ENCODE measurements around the gene XG.
A peak's percentile ranks its signal among the peaks of the same experiment; 100 is the strongest.
"Not testable (repeated sequence)": the region's sequence is repeated elsewhere in the genome, so short reads cannot be mapped to it uniquely, and the experiment has no call there.

Gene XG

GRCh38 chrX:2781698-2782097 lies 29.9 kb downstream of the XG start:
- no peak for DNase-seq

DNA sequence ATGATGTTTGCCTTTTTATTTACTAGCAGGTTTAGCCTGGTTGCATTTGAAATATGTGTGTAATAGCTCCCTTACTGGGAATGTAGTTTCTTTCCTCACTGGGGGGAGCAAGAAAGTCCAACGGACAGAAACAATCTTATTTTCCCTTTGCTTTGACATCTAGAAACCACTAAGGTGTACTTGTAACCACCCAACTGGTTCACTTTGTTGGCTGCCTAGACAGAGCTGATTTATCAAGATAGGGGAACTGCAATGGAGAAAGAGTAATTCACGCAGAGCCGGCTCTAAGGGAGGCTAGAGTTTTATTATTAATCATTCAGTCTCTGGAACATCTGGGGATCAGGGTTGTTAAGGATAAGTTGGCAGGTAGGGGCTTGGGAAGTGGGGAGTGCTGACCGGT lies 30.3 kb downstream of the XG start:
- no peak for DNase-seq

DNA sequence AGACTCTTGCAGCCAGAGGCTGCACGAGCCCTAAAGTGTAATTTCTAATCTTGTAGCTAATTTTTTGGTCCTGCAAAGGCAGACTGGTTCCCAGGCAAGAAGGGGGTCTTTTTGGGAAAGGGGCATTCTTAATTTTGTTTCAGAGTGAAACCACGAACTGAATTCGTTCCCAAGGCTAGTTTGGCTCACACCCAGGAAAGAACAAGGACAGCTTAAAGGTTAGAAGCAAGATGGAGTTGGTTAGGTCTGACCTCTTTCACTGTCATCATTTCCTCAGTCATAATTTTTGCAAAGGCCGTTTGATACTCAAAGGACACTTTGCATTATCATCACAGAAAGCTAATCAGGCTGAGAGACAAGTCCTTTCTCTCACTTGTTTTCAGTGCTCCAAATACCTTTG lies 30.9 kb downstream of the XG start:
- no peak for DNase-seq

GRCh38 chrX:2784026-2784425 lies 32.2 kb downstream of the XG start:
- no peak for DNase-seq

DNA sequence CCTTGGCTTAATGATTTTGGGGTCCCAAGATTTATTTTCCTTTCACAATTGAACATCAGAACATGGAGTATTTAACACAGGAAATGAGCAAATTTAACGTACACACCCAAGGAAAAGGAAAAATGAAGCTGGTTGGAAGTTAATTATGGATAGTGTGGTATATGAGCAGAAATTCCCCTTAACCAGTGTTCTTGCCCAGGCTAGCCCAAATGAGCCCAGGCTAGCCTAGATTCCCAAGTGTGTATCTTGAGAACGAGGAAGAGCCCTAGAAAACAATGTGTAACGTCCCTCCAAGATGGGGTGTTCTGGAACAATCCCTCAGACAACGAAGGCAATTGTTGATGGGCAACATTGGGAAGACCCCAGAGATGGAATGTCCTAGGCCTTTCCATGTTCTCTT lies 33.7 kb downstream of the XG start:
- DNase-seq = no peak

- DNase-seq = no peak
Observed at GRCh38 chrX:2788980-2789379, 37.1 kb downstream of the XG start.

GRCh38 chrX:2789569-2789968 lies 37.7 kb downstream of the XG start:
- no peak for DNase-seq

DNA sequence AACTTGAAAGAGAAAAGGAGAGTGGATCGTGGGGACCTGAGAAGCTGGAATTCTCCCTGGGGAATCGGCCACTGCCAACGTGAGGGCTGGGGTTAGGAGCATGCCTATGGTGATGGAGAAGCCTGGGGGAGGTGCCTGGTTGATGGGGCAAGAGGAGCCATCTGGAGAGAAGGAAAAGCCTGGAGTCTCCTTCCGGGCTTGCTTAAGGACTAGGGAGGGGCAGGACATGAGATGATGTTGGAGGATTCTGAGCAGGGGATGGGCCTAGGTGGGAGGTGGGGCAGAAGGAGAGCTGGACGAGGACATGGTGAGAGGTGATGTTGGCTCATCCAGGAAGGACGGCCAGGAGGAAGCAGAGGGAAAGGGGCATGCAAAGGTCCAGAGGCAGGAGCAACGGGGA lies 41.9 kb downstream of the XG start:
- no peak for DNase-seq

DNA sequence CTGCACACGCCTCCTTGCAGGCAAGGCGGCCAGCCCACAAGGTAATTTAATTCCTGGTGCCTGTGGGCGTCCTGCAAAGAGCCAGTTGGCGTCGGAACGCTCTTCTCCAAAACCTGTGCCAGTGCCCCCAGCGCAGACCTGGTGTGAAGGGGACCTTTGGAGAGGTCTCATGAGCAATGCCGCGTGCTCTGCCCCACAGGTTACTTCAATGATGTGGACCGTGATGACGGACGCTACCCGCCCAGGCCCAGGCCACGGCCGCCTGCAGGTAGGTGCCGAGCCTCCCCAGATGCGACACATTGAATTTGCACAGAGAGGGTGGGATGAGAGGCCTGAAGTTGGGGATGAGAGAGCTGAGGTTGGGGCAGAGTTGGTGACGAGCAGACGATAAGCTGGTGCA lies 42.5 kb downstream of the XG start:
- no peak for DNase-seq

GRCh38 chrX:2796808-2797207 lies 45.0 kb downstream of the XG start:
- DNase-seq = not testable (repeated sequence)

DNA sequence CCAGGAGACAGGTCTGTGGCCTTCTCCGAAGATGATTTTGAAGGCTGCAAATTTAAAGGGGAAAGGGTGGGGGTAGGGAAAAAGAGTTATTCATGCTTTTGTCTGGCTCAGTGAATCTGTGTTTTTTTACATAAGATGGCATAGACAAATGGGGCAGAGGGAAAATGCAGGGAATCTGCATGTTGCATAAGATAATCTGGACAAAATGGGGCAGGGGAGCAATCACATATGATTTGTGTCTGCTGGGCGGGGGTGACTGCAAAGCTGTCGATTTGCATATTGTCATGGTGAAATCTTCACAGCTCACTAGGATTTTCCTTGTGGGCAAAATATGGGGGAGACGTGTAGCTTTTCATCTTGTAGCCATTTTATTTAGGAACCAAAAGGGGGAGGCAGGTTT lies 47.5 kb downstream of the XG start:
- DNase-seq = no peak

DNA sequence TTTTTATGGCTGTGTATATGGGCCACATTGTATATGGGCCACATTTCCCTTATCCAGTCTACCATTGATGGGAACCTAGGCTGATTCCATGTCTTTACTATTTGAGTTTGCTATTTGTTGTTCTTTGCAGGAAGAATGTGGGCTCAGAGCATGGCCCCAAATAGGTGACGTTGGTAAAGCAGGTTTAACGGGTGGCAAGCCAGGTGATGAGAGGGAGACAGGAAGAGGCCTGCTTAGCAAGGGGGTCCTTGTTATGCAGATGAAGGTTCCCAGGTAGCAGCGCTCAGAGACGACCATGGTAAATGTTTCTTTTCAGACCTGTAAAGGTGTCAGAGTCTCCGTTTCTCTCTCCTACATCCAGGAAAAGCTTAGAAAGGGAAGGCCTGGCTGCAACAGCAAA lies 48.1 kb downstream of the XG start:
- not testable (repeated sequence) for DNase-seq

- no peak for DNase-seq
Observed at GRCh38 chrX:2801223-2801622, 49.4 kb downstream of the XG start.

GRCh38 chrX:2802376-2803090 lies 50.7 kb downstream of the XG start:
- DNase-seq = not testable (repeated sequence)

GRCh38 chrX:2803486-2803885 lies 51.6 kb downstream of the XG start:
- DNase-seq = not testable (repeated sequence)

DNA sequence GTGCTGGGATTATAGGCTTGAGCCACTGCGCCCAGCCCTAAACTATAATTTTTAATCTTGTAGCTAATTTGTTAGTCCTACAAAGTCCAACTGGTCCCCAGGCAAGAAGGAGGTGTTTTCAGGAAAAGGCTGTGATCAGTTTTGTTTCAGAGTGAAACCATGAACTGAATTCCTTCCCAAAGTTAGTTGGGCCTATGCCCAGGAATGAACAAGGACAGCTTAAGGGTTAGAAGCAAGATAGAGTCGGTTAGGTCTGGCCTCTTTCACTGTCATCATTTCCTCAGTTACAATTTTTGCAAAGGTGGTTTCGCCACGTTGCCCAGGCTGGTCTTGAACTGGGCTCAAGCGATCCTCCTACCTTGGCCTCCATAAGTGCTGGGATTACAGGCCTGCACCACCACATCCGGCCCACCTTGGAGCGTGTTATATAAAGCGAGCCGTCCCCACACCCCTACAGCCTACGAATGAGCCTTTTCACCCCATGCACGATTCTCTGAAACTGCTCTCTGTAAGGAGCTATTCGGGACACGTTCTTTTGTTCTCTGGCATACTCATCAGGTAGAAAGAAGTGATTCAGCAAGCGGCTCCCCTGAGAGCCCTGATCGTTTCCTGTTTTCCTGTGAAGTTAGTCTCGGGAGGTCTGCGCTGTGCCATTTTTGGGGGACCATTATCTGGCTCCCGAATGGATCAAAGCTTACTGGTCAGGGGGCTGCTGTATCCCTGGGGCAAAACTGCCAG lies 52.4 kb downstream of the XG start:
- not testable (repeated sequence) for DNase-seq

DNA sequence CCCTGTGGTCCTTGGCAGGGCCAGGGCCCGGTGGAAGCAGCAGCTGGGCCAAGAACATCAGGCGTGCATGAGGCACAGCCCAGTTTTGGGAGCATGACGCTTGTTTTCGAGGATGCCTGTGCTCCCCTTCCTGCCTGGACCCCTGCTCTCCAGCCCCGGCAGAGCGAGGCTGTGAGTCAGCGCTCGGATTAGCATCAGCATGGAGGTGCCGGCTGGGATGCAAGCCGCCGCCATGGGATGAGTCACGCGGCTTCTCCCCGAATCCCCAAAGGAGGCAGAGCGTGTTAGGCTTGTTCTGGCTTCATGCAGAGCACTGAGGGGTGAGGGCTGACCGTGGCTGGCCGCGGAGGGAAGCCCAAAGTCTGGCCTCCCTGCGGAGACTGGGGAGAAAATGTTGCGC lies 53.0 kb downstream of the XG start:
- not testable (repeated sequence) for DNase-seq

DNA sequence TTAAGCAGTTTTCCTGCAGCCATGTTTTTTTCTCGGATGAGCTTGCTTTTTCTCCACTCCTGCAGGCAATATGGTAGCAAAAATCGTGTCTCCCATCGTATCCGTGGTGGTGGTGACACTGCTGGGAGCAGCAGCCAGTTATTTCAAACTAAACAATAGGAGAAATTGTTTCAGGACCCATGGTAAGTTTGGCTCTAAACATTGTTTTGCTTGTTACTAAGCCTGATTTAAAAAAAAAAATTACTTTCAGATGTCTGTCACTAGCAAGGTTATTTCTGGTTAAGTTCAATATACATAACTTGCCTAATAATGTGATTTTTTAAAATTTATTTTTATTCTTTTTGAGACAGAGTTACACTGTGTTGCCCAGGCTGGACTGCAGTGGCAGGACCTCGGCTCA lies 59.4 kb downstream of the XG start:
- DNase-seq = no peak

GRCh38 chrX:2812161-2812907 lies 60.5 kb downstream of the XG start:
- DNase-seq = peak; percentile 25

- DNase-seq = no peak
Observed at GRCh38 chrX:2817036-2817435, 65.2 kb downstream of the XG start.

- DNase-seq = no peak
Observed at GRCh38 chrX:2819345-2820135, 67.7 kb downstream of the XG start.

DNA sequence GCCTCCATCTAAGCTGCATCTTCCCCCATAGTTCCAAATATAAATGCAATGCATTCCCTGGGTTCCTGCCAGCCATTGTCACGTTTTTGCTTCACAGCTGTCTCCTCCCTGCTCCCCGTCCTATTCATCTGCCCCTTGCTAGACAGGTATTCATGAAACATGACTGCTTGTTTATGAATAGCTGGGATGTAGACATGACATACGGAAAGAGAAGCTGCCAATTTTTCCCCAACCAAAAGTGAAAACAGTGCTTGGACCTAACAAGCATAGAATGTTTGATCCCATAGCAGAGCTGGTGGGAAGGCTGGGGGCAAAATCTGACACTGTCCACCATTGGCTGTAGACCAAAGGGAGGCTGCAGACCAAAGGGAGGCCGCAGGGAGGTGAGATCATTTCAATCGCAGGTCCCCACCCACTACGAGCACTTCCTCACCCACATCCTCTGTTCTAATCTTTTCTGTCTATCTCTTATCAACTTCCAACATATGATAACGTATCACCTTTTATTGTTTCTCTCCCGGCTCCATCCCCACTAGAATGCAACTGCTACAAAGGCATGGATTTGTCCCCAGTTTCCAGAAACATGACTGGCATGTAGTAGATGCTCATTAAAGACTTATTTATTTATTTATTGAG lies 68.4 kb downstream of the XG start:
- no peak for DNase-seq

Data from activated CD4-positive, alpha-beta T cell treated with anti-CD3 and anti-CD28 coated beads, Interleukin-2, amount 50 U/mL, for 1 hour (primary cell).